GM23338 (cell line): ENCODE data around the gene PLAC8. TPM values are rescaled to one million over a fixed set of nuclear protein-coding genes. Genes with fewer than 3 reads are reported as not detected.
A peak's percentile ranks its signal among the peaks of the same experiment; 100 is the strongest.

Experiments
- ATAC-seq: fragments of 200-7000 bp; cut with Tn5 transposase; 3 replicates; pipeline ENCODE4 v1.9.1; 2020
- DNase-seq: peaks from one replicate; pipeline ENCODE4 v3.0.0-alpha.2; 2015; ENCODE audit warnings: low spot score
- H2AFZ ChIP-seq: fragments of 200-600 bp; sonication (generic); 2 replicates; pipeline ENCODE4 v1.8.0; 2016; ENCODE audit warnings: antibody characterized with exemption, mild to moderate bottlenecking, moderate library complexity
- H3F3A ChIP-seq: fragments of 200-600 bp; sonication (generic); replicated peaks from 2 replicates; pipeline ENCODE4 v1.8.0; 2017; ENCODE audit warnings: antibody characterized with exemption, mixed run types, low read depth
- H3K27ac ChIP-seq: fragments of 200-600 bp; sonication (generic); 2 replicates; pipeline ENCODE4 v1.6.1; 2016; ENCODE audit warnings: low read depth
- H3K27me3 ChIP-seq: fragments of 200-600 bp; sonication (generic); 2 replicates; pipeline ENCODE4 v1.8.0; 2016; ENCODE audit warnings: mild to moderate bottlenecking, mixed run types, moderate library complexity; ENCODE audit not compliant: insufficient read depth
- H3K36me3 ChIP-seq: fragments of 200-600 bp; sonication (generic); 2 replicates; pipeline ENCODE4 v1.8.0; 2016; ENCODE audit warnings: mild to moderate bottlenecking; ENCODE audit not compliant: insufficient read depth
- H3K4me1 ChIP-seq: fragments of 200-600 bp; sonication (generic); 2 replicates; pipeline ENCODE4 v1.8.0; 2016; ENCODE audit warnings: mild to moderate bottlenecking, moderate library complexity; ENCODE audit not compliant: insufficient read depth
- H3K4me2 ChIP-seq: fragments of 200-600 bp; sonication (generic); 2 replicates; pipeline ENCODE4 v1.7.1; 2017; ENCODE audit warnings: mixed run types
- H3K4me3 ChIP-seq: fragments of 200-600 bp; sonication (generic); 2 replicates; pipeline ENCODE4 v1.6.1; 2016; ENCODE audit warnings: mixed run types
- H3K79me2 ChIP-seq: fragments of 200-600 bp; sonication (generic); replicated peaks from 2 replicates; pipeline ENCODE4 v1.8.0; 2017; ENCODE audit warnings: mild to moderate bottlenecking; ENCODE audit not compliant: insufficient read depth
- H3K9me2 ChIP-seq: fragments of 200-600 bp; sonication (generic); 2 replicates; pipeline ENCODE4 v1.8.0; 2017; ENCODE audit not compliant: insufficient read depth
- H4K20me1 ChIP-seq: fragments of 200-600 bp; sonication (generic); replicated peaks from 2 replicates; pipeline ENCODE4 v1.8.0; 2017; ENCODE audit warnings: mild to moderate bottlenecking; ENCODE audit not compliant: insufficient read depth
- H3K27ac Mint-ChIP-seq: 2 replicates; pipeline ENCODE4 v1.8.0; 2020; ENCODE audit warnings: inconsistent platforms, mild to moderate bottlenecking, moderate library complexity, mixed read lengths
- H3K27me3 Mint-ChIP-seq: 3 replicates; pipeline ENCODE4 v1.8.0; 2022; ENCODE audit warnings: low read depth, mild to moderate bottlenecking, moderate library complexity, mixed read lengths, inconsistent platforms; ENCODE audit not compliant: insufficient read depth, poor library complexity
- H3K36me3 Mint-ChIP-seq: 3 replicates; pipeline ENCODE4 v1.8.0; 2021; ENCODE audit warnings: low read depth, mild to moderate bottlenecking, inconsistent platforms, moderate library complexity, mixed read lengths
- H3K4me1 Mint-ChIP-seq: 3 replicates; pipeline ENCODE4 v1.8.0; 2020; ENCODE audit warnings: mild to moderate bottlenecking, inconsistent platforms, mixed read lengths
- H3K4me3 Mint-ChIP-seq: 3 replicates; pipeline ENCODE4 v1.8.0; 2021; ENCODE audit warnings: moderate library complexity, mild to moderate bottlenecking, inconsistent platforms, mixed read lengths
- H3K9me3 Mint-ChIP-seq: 3 replicates; pipeline ENCODE4 v1.8.0; 2020; ENCODE audit warnings: moderate library complexity, mild to moderate bottlenecking, inconsistent platforms, mixed read lengths
- CREB1 ChIP-seq: fragments of 250-450 bp; sonication (Bioruptor Pico); IDR thresholded peaks from 2 replicates; pipeline ENCODE4 v1.5.0; 2020; ENCODE audit warnings: low read depth, mild to moderate bottlenecking, moderate library complexity
- CTCF ChIP-seq, 2 experiments: fragments of 200-600 bp in 1 of 2; sonication (generic) in 1 of 2; conservative IDR thresholded peaks; 2 replicates each; pipeline versions ENCODE4 v1.5.1 to v1.6.1; 2016 to 2017; ENCODE audit warnings: antibody characterized with exemption in 2 of 2, low read depth in 2 of 2, mild to moderate bottlenecking in 2 of 2, moderate library complexity in 1 of 2
- ETS1 ChIP-seq: IDR thresholded peaks from 2 replicates; pipeline ENCODE4 v1.6.1; 2016; ENCODE audit warnings: antibody characterized with exemption
- EZH2 ChIP-seq: fragments of 200-600 bp; sonication (generic); IDR thresholded peaks from one replicate; pipeline ENCODE4 v1.8.0; 2017; ENCODE audit warnings: antibody characterized with exemption, mild to moderate bottlenecking, low read depth; ENCODE audit not compliant: unreplicated experiment
- JUNB ChIP-seq: IDR thresholded peaks from one replicate; pipeline ENCODE4 v1.6.1; 2016; ENCODE audit warnings: antibody characterized with exemption; ENCODE audit not compliant: unreplicated experiment
- STAT1 ChIP-seq: IDR thresholded peaks from one replicate; pipeline ENCODE4 v1.6.1; 2016; ENCODE audit warnings: antibody characterized with exemption; ENCODE audit not compliant: unreplicated experiment
- ZNF114 ChIP-seq: fragments of 250-450 bp; sonication (Bioruptor Pico); IDR thresholded peaks from 2 replicates; pipeline ENCODE4 v1.5.0; 2020; ENCODE audit warnings: mild to moderate bottlenecking, moderate library complexity
- ZNF331 ChIP-seq: fragments of 250-450 bp; sonication (Bioruptor Pico); IDR thresholded peaks from 2 replicates; pipeline ENCODE4 v1.5.0; 2020; ENCODE audit warnings: low read depth, mild to moderate bottlenecking, moderate library complexity
- ZNF462 ChIP-seq: fragments of 250-450 bp; sonication (Bioruptor Pico); IDR thresholded peaks from 2 replicates; pipeline ENCODE4 v1.5.0; 2020; ENCODE audit warnings: mild to moderate bottlenecking, moderate library complexity
- polyA plus RNA-seq: library from polyadenylated mRNA; unstranded; fragments of >200 nt; fragmentation: Nextera tagmentation; extraction: Ambion mirVana; gene quantifications from 2 replicates; pipeline ENCODE4 v1.2.1, GENCODE V29; 2016
- total RNA-seq: library from RNA; depleted of rRNA; stranded (reverse); fragments of >200 nt; shearing (Covaris generic); gene quantifications from 2 replicates; pipeline ENCODE4 v1.2.3, GENCODE V29; 2014

The PLAC8 gene
- total and polyA plus RNA-seq, 2 experiments from 2014 or later = 0.83 to 1.6 TPM

- TF ChIP-seq ZNF462 (CRISPR knock-in tag) (no peak), EZH2 (no peak), ETS1 (no peak), CTCF (conservative IDR thresholded peaks at IDR 0.05; ENCODE audit: low read depth in 2 of 2) (no peak)
Measured at GRCh38 chr4:83118869-83119268, 4.3 kb upstream of the PLAC8 start (continued).

- Mint-ChIP-seq H3K27me3 (no peaks in the 10 kb centered on the region), H3K4me1 (peaks cover 18% of the 10 kb centered on the region), H3K36me3 (no peaks in the 10 kb centered on the region), H3K4me3 (no peak overlapping the region), H3K9me3 (no peaks in the 10 kb centered on the region), H3K27ac (no peak overlapping the region; the same call in 1 of the 2 replicates)
- H3K4me3 ChIP-seq = no peak overlapping the region
- peaks cover 17% of the 10 kb centered on the region for H3K4me1 ChIP-seq
- H3K27ac ChIP-seq = 0 out of 2 replicates have a peak overlapping the region, but pooled peaks have one; percentile 4
- no peaks in the 10 kb centered on the region for H3K27me3 ChIP-seq
- no peaks in the 10 kb centered on the region for H3K36me3 ChIP-seq
- no peaks in the 10 kb centered on the region for H3F3A ChIP-seq
- H3K79me2 ChIP-seq = no peaks in the 10 kb centered on the region
- H3K4me2 ChIP-seq = peak overlapping the region; percentile 23
- TF ChIP-seq JUNB = no peak
- TF ChIP-seq CREB1 (CRISPR knock-in tag) = no peak
- TF ChIP-seq STAT1 = no peak
- TF ChIP-seq ETS1 = no peak
- TF ChIP-seq ZNF331 = no peak
- no peak for TF ChIP-seq EZH2
- no peak for TF ChIP-seq CTCF (conservative IDR thresholded peaks at IDR 0.05; ENCODE audit: low read depth in 2 of 2)
- no peak for TF ChIP-seq ZNF114
- peak; percentile 84 for ATAC-seq
- no peak overlapping the region for H2AFZ ChIP-seq
- no peaks in the 10 kb centered on the region for H4K20me1 ChIP-seq
- no peaks in the 10 kb centered on the region for H3K9me2 ChIP-seq
- peak; percentile 60 for DNase-seq
Measured at GRCh38 chr4:83115656-83116285, 1.2 kb upstream of the PLAC8 start.
